Activated CD4-positive, CD25-positive, alpha-beta regulatory T cell (primary cell): ENCODE results near the gene RBM7.
A peak's percentile ranks its signal among the peaks of the same experiment; 100 is the strongest.

Experiments
- DNase-seq, 4 experiments: peaks; one replicate each; lab custom pipeline; 2025; lab: John Stamatoyannopoulos, UW

RBM7 gene

GRCh38 chr11:114396916-114397315 is 3.5 kb upstream of the RBM7 start:
- no peak for DNase-seq

DNA sequence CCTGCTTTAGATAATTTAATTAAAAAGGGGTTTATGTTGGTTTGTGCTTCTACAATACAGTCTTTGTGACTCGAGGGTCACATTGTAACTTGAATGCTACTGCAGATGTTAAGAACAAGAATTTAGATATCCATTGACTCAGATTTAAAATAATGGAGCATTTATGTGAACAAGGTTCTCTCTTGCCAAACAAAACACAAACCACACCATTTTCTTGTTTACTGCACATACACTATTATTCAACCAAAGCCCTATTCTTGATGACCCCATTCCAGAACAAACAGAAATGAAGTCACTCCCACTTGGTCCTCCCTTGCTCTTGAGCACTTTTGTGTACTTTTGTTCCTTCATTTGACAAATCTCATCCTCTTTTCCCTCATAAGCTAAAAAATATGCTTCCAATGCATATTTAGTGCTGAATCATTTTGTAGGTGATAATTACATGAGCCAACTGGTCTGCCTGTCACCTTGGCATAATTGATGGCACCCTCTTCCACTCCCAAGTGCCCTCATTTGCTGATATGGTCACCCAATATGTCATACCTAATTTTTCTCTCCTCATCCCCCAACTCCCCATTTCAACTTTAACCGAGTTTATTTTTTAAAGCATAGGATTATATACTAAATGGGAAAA is 3.0 kb upstream of the RBM7 start:
- DNase-seq = no peak

GRCh38 chr11:114398303-114398920 is 2.1 kb upstream of the RBM7 start:
- no peak for DNase-seq

DNA sequence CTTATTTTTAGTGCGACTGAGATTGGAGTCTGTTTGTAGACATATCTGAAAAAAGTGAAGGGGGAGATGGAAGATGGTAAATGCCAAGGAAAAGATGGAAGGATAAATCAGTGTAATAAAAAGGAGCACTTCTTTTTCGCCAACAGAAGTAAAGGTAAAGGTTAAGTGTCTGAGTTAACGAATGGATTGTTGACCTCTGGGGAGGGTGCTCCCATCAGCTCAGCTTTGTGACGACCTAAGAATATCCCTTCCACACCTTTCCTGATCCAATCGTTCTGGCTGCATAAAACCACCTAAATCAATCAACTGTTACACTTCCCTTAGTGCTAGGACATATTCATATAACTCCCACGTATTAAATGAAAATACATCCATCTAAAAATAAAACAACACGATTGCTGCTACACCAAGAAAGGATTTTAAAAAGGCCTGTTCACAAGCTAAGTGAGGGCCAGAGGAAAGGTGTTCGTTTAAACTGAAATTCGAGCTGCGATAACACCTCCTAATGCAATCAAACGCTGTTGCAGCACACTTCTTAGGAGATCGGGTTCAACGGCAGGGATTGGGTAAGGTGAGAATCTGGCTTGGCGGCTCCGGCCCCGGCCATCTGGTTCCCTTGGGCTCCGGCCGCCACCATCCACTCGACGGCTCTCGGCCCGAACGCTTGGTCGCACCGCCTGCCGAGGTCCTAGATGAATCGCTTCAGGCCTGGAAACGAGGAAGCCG is 813 bp upstream of the RBM7 start:
- DNase-seq = no peak

- DNase-seq = no peak
These were observed 403 bp downstream of the RBM7 start for GRCh38 chr11:114400915-114401223.

- DNase-seq = no peak
These were observed 845 bp downstream of the RBM7 start for GRCh38 chr11:114401311-114401710.

GRCh38 chr11:114412946-114413345 is 12.5 kb downstream of the RBM7 start:
- DNase-seq = no peak

DNA sequence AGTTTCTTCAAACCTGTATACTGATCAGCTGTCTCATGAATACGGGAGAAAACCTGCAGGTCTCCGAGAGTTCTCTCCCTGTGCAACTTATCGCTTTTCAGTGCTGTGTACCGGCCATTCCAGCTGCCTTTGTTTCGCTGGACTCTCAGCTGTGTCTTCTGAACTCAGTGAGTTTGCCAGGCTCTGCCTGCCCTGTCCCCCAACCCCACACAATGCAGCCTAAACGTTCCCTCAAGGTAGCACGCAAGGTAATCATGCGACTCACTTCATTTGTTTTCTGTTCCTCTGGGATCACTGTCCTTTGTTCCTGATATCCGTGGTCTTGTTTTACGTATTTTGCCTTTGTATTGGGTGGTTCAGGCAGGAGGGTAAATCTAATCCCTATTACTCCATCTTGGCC is 13.5 kb downstream of the RBM7 start:
- no peak for DNase-seq

DNA sequence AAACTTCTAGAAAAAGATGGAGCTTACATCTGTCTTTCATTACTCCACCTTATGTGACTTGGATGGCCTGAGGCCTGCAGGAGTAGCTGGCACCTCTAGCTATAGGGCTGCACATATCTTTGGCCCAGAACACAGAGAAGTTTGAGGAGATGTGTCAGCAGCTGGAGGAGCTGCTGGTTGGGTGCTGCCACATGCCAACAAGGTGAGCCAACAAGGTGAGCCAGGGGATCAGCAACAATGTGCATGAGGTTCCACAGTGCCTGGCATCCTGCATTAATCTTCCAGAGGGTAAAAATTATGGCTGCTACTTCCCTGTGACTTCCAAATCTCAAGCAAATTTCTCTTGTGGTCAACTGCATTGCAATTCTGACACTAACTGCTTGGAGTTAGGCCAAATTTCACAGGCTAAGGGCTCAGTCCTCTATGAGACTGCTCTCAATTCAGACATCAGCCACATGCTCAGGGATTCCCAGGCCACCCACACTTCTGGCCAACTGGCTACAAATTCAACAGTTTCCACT is 16.0 kb downstream of the RBM7 start:
- DNase-seq = no peak

GRCh38 chr11:114426280-114426679 is 25.8 kb downstream of the RBM7 start:
- no peak for DNase-seq

DNA sequence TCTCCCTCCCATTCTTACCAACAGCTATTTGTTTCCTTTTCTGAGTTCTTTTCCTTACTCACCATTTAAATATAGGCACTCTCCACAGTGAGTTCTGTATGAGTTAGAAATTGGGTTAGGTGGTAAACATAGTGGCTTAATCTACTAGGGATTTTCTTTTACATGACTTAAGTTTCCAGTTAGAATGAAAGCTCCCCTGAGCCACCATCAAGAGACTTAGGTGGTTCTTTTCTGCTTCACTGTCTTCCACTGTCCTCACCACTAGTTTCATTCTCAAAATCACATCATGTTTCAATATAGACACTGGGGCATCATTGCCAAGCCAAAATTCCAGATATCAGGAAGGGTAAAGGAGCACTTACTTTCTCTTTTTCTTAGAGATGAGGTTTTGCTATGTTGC is 29.8 kb downstream of the RBM7 start:
- DNase-seq = no peak

GRCh38 chr11:114432893-114433292 is 32.4 kb downstream of the RBM7 start:
- DNase-seq = no peak

DNA sequence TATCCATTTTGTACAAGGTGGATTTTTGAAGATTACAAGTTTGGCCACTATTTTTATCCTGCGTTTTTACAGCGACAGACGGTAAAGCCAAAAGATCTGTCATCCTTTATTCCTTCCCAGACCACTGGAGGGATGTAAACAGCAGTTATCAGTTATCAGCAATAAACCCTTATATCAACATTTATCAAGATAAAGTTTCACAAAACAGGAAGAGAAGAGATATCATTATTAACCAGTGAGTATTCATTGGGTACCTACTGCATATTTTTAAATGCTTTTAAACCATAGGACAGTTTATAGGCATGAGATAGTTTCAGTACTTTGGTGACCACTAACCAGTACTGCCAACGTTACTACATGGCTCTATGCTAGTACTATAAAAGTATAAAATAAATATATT is 32.9 kb downstream of the RBM7 start:
- no peak for DNase-seq

DNA sequence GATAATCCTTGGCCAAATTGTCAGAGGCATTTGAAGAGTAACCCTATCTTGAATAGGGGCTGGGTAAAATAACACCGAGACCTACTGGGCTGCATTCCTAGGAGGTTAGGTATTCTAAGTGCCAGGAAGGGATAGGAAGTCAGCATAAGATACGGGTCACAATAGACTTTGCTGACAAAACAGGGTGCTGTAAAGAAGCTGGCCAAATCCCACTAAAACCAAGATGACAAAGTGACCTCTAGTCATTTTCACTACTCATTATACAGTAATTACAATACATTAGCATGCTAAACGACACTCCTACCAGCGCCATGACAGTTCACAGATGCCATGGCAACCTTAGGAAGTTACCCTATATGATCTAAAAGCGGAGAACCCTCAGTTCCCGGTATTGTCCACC is 37.8 kb downstream of the RBM7 start:
- DNase-seq = no peak

DNA sequence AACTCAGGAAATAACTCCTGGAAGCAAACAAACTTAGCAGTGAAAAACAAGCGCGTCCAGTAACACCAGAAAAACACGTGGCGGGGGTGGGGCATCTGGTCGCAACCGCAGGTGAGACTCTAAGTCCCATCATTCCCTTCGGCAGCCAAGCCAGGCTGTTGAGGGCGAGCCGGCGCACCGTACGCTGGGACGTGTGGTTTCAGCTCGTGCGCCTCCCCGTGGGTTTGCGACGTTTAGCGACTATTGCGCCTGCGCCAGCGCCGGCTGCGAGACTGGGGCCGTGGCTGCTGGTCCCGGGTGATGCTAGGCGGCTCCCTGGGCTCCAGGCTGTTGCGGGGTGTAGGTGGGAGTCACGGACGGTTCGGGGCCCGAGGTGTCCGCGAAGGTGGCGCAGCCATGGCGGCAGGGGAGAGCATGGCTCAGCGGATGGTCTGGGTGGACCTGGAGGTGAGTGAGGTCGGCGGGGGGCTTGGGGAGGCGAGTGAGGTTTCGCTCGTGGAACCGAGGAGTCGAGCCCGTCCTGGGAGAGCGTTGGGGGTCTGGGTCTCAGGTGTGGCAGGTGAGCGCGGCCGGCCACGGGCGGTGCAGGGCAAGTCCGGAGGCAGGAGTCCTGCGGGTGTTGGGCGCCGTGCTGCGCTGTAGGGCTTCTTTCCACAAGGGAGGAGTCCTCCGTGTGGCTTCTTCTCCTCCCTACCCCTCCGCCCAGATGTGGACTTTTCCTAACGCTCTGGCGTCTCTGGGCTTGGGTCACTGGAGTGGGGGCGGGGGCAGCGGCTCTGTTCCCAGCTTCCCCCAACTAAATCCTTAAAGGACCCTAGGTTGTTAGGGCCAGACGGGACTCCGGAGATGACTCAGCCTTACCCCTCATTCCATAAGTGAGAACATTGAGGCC is 39.0 kb downstream of the RBM7 start, which contains the start of gene REXO2:
REXO2 (plus strand) TSS at position 239 of the 892 bp plus-strand sequence; CDS start at position 301, 62 bp downstream.
- DNase-seq = peak; percentile 84 to 91 (median 89)

GRCh38 chr11:114440121-114440860 is 39.8 kb downstream of the RBM7 start:
- DNase-seq = no peak

- DNase-seq = no peak
These were observed 40.7 kb downstream of the RBM7 start for GRCh38 chr11:114440971-114441763.

GRCh38 chr11:114441921-114442320 is 41.5 kb downstream of the RBM7 start:
- no peak for DNase-seq

GRCh38 chr11:114442536-114442935 is 42.1 kb downstream of the RBM7 start:
- DNase-seq = no peak

GRCh38 chr11:114447444-114447843 is 47.0 kb downstream of the RBM7 start:
- DNase-seq = no peak

GRCh38 chr11:114447892-114448291 is 47.4 kb downstream of the RBM7 start:
- DNase-seq = no peak
